Testis (tissue), 2 donors: ENCODE measurements around the gene NKRF.

Source experiments
- POLR2A ChIP-seq: fragments of 450-650 bp; IDR thresholded peaks from one replicate; pipeline ENCODE4 v1.6.1; 2017; ENCODE audit warnings: antibody characterized with exemption, mild to moderate bottlenecking, moderate library complexity
- TF ChIP-seq, protein P1 (sequence below), 3 experiments: fragments of 450-650 bp in 2 of 3; fragments of 200-600 bp in 1 of 3; sonication (generic) in 1 of 3; IDR thresholded peaks; one replicate each; pipeline ENCODE4 v1.5.1; 2016 to 2019; ENCODE audit warnings: antibody characterized with exemption in 3 of 3, mild to moderate bottlenecking in 2 of 3, moderate library complexity in 1 of 3

DNA sequence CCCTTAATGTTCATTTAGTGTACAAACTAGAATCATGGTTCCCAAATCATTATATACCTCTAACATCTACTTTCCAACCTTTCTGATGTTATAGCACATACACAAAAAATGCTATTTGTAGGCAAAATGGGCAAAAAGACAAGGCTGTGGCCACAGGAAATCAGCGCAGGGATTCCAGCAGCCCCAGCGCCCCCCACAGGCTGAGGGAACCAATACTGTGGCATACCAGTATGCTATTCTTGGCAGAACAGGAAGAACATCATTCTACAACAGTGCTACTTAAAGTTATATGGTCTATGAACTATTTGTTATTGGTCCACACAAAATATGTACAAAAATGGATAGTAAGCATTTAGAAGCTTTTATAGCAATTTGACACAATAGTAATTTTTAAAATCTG lies 66.4 kb downstream of the NKRF start:
- TF ChIP-seq, protein P1, sequence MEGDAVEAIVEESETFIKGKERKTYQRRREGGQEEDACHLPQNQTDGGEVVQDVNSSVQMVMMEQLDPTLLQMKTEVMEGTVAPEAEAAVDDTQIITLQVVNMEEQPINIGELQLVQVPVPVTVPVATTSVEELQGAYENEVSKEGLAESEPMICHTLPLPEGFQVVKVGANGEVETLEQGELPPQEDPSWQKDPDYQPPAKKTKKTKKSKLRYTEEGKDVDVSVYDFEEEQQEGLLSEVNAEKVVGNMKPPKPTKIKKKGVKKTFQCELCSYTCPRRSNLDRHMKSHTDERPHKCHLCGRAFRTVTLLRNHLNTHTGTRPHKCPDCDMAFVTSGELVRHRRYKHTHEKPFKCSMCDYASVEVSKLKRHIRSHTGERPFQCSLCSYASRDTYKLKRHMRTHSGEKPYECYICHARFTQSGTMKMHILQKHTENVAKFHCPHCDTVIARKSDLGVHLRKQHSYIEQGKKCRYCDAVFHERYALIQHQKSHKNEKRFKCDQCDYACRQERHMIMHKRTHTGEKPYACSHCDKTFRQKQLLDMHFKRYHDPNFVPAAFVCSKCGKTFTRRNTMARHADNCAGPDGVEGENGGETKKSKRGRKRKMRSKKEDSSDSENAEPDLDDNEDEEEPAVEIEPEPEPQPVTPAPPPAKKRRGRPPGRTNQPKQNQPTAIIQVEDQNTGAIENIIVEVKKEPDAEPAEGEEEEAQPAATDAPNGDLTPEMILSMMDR (IDR thresholded peaks at IDR 0.05): no peak
- TF ChIP-seq POLR2A: no peak
